Upper lobe of left lung (tissue), 6 donors: ENCODE data around the gene CPVL. TPM values are rescaled to one million over a fixed set of nuclear protein-coding genes. Genes with fewer than 3 reads are reported as not detected.

ENCODE experiments used
- ATAC-seq, 2 donors: fragments of 200-7000 bp; cut with Tn5 transposase; one replicate each; pipeline ENCODE4 v1.9.1; 2022; ENCODE audit warnings: mild to moderate bottlenecking in 2 of 2, moderate library complexity in 2 of 2; ENCODE audit not compliant: low FRiP score in 2 of 2
- DNase-seq, 2 donors: peaks; one replicate each; pipeline ENCODE4 v3.0.0-alpha.2; 2019 to 2020
- H3K27ac ChIP-seq, 4 donors: fragments of 200-600 bp; sonication (generic); one replicate each; pipeline ENCODE4 v1.5.1; 2016 to 2019
- H3K27me3 ChIP-seq, 4 donors: fragments of 200-600 bp; sonication (generic); one replicate each; pipeline ENCODE4 v1.5.1; 2017 to 2019
- H3K36me3 ChIP-seq, 4 donors: fragments of 200-600 bp; sonication (generic); one replicate each; pipeline ENCODE4 v1.5.1; 2016 to 2019
- H3K4me1 ChIP-seq, 4 donors: fragments of 200-600 bp; sonication (generic); one replicate each; pipeline ENCODE4 v1.5.1; 2018 to 2019
- H3K4me3 ChIP-seq, 4 donors: fragments of 200-600 bp; sonication (generic); one replicate each; pipeline ENCODE4 v1.5.1; 2017 to 2019; ENCODE audit warnings: mild to moderate bottlenecking in 2 of 4, moderate library complexity in 1 of 4
- H3K9me3 ChIP-seq, 4 donors: fragments of 200-600 bp; sonication (generic); one replicate each; pipeline ENCODE4 v1.5.1; 2018 to 2019
- CTCF ChIP-seq, 6 experiments: fragments of 450-650 bp in 4 of 6; fragments of 200-600 bp in 2 of 6; sonication (generic) in 2 of 6; IDR thresholded peaks; one replicate each; pipeline ENCODE4 v1.5.1; 2016 to 2019; ENCODE audit warnings: antibody characterized with exemption in 6 of 6
- EP300 ChIP-seq, 4 donors: sonication (generic); formaldehyde crosslinking; IDR thresholded peaks; one replicate each; pipeline ENCODE4 v1.5.1; 2017; ENCODE audit warnings: antibody characterized with exemption in 4 of 4, control low read depth in 2 of 4
- POLR2A ChIP-seq, 4 donors: fragments of 450-650 bp; IDR thresholded peaks; one replicate each; pipeline ENCODE4 v1.5.1; 2016 to 2017; ENCODE audit warnings: antibody characterized with exemption in 4 of 4, mild to moderate bottlenecking in 2 of 4
- POLR2AphosphoS5 ChIP-seq, 2 donors: sonication (generic); formaldehyde crosslinking; IDR thresholded peaks; one replicate each; pipeline ENCODE4 v1.5.1; 2017; ENCODE audit warnings: antibody characterized with exemption in 2 of 2
- WGBS, 2 donors: methylation state at CpG; one replicate each; pipeline ENCODE4 v1.1.5; 2017 to 2018; 5-methylcytosine and 5-hydroxymethylcytosine counted together
- total RNA-seq, 6 donors: library from RNA; depleted of rRNA in 4 of 6; stranded (reverse); fragments of >200 nt in 4 of 6; gene quantifications; one replicate each; pipeline versions ENCODE4 v1.1.0 to v1.2.1, GENCODE V29; 2016 to 2021
- donor health status: DM: no; HTN: no; CAD: no; lungs with moderate emphysema.
- donor health status: DM: no; HTN: yes; CAD: no; lungs with severe emphysema.

The CPVL gene
- total RNA-seq, 6 donors from 2014 or later: 4.6 to 47.4 (median 23.2) TPM

GRCh38 chr7:28999427-28999826, 146.9 kb downstream of the CPVL start:
- TF ChIP-seq POLR2A (IDR thresholded peaks at IDR 0.05) (no peak), EP300 (IDR thresholded peaks at IDR 0.05) (no peak), POLR2AphosphoS5 (IDR thresholded peaks at IDR 0.05) (no peak), CTCF (IDR thresholded peaks at IDR 0.05) (no peak)

GRCh38 chr7:28998105-28998504, 148.2 kb downstream of the CPVL start:
- no peak overlapping the region for H3K27ac ChIP-seq
- no peaks in the 10 kb centered on the region for H3K27me3 ChIP-seq
- WGBS, 2 donors: 73 to 83% methylated on average over 4 of the region's 4 CpGs
- no peaks in the 10 kb centered on the region for H3K9me3 ChIP-seq
- no peak overlapping the region for H3K4me3 ChIP-seq
- ATAC-seq (no peak), DNase-seq (no peak)
- TF ChIP-seq CTCF (IDR thresholded peaks at IDR 0.05) (no peak), POLR2A (IDR thresholded peaks at IDR 0.05) (no peak), EP300 (IDR thresholded peaks at IDR 0.05) (no peak), POLR2AphosphoS5 (IDR thresholded peaks at IDR 0.05) (no peak)
- no peaks in the 10 kb centered on the region for H3K36me3 ChIP-seq
- H3K4me1 ChIP-seq: no peaks in the 10 kb centered on the region

More at GRCh38 chr7:28999427-28999826, 146.9 kb downstream of the CPVL start:
- ATAC-seq (no peak), DNase-seq (no peak)
- no peak overlapping the region for H3K27ac ChIP-seq
- no peak overlapping the region for H3K4me3 ChIP-seq
- no peaks in the 10 kb centered on the region for H3K27me3 ChIP-seq
- no peaks in the 10 kb centered on the region for H3K36me3 ChIP-seq
- 96% methylated on average over 5 of the region's 5 CpGs for WGBS, 2 donors
- H3K9me3 ChIP-seq: no peaks in the 10 kb centered on the region
- H3K4me1 ChIP-seq: no peaks in the 10 kb centered on the region

GRCh38 chr7:28996836-28997235, 149.5 kb downstream of the CPVL start:
- TF ChIP-seq EP300 (IDR thresholded peaks at IDR 0.05): no peak
- no peak for TF ChIP-seq CTCF (IDR thresholded peaks at IDR 0.05)
- TF ChIP-seq POLR2A (IDR thresholded peaks at IDR 0.05): no peak
- no peak for TF ChIP-seq POLR2AphosphoS5 (IDR thresholded peaks at IDR 0.05)

GRCh38 chr7:28993371-28993770, 153.0 kb downstream of the CPVL start:
- ATAC-seq: no peak
- no peaks in the 10 kb centered on the region for H3K9me3 ChIP-seq
- H3K27me3 ChIP-seq: no peaks in the 10 kb centered on the region
- no peak for DNase-seq
- no peak for TF ChIP-seq POLR2AphosphoS5 (IDR thresholded peaks at IDR 0.05)
- peaks cover 0 to 4% (median 0%) of the 10 kb centered on the region in 4 donors for H3K4me1 ChIP-seq
- WGBS, 2 donors: 84 to 91% methylated on average over 4 of the region's 4 CpGs
- no peaks in the 10 kb centered on the region for H3K36me3 ChIP-seq
- no peak overlapping the region for H3K4me3 ChIP-seq
- no peak overlapping the region for H3K27ac ChIP-seq

More at GRCh38 chr7:28996836-28997235, 149.5 kb downstream of the CPVL start:
- Histone ChIP-seq H3K27me3 (no peaks in the 10 kb centered on the region), H3K4me3 (no peak overlapping the region), H3K4me1 (no peaks in the 10 kb centered on the region), H3K36me3 (no peaks in the 10 kb centered on the region), H3K27ac (no peak overlapping the region), H3K9me3 (no peaks in the 10 kb centered on the region)
- DNase-seq (no peak), ATAC-seq (no peak)
- 74 to 82% methylated on average over 6 of the region's 6 CpGs for WGBS, 2 donors

- DNase-seq: no peak
- H3K4me1 ChIP-seq: peaks cover 0 to 4% (median 0%) of the 10 kb centered on the region in 4 donors
- H3K4me3 ChIP-seq: no peak overlapping the region
- no peaks in the 10 kb centered on the region for H3K27me3 ChIP-seq
- H3K9me3 ChIP-seq: no peaks in the 10 kb centered on the region
- H3K36me3 ChIP-seq: no peaks in the 10 kb centered on the region
- no peak overlapping the region for H3K27ac ChIP-seq
- WGBS, 2 donors: 84 to 93% methylated on average over 1 of the region's 1 CpG
- TF ChIP-seq CTCF (IDR thresholded peaks at IDR 0.05) (no peak), EP300 (IDR thresholded peaks at IDR 0.05) (no peak), POLR2A (IDR thresholded peaks at IDR 0.05) (no peak), POLR2AphosphoS5 (IDR thresholded peaks at IDR 0.05) (no peak)
- ATAC-seq: no peak
Measured at GRCh38 chr7:28992798-28993197, 153.5 kb downstream of the CPVL start.
